Measurements from ENCODE around the gene UFL1. TPM values are rescaled to one million over a fixed set of nuclear protein-coding genes. Genes with fewer than 3 reads are reported as not detected.

Gene UFL1
- total and polyA plus RNA-seq, 2 of the 8 experiments (the other 6 are each of a cell fraction or from before 2014, with no cell fraction given): 2.2 to 10.2 TPM

DNA sequence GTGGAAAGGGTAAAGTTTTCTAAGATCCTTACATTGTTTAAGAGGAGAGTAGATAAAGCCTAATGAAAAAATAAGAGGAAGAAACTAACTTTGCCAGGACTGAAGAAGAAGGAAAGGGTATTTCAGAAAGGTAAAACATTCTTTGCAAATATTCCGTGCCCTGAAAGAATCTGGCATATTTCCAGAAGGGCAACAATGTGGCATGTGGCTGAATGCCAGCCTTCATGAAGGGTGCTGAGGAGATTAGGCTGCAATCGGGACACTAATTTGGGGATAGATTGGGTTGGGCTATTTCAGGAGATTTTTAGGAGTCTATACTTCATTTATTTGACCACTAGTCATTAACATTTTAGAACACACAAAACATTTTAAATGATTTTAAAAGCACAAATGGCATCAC, 16.2 kb upstream of the UFL1 start:
- CTCF ChIA-PET (ENCODE audit: partially characterized antibody): interaction anchor here (0.6 kb wide), 1 partner anchor 158 kb away, joined by 3 read pairs; no protein-coding TSS in a partner anchor
- H3K4me1 ChIP-seq (replicated peaks in 1 of 4; ENCODE audit: control insufficient read depth in 3 of 4, insufficient read depth in 4 of 4, low read length in 3 of 4): no peaks in the 10 kb centered on the region
- H3K14ac ChIP-seq (ENCODE audit: insufficient read length): no peak overlapping the region
- H3K27me3 ChIP-seq (replicated peaks in 1 of 4; ENCODE audit: control insufficient read depth in 3 of 4, extremely low read depth in 1 of 4, insufficient read depth in 3 of 4, low read length in 3 of 4): no peaks in the 10 kb centered on the region
- DNase-seq (ENCODE audit: low read depth in 1 of 2, low spot score in 2 of 2) (no peak), FAIRE-seq (no peak)
- H2AFZ ChIP-seq (ENCODE audit: low read length): no peak overlapping the region
- no peak overlapping the region for H2BK15ac ChIP-seq (ENCODE audit: low read length)
- no peak overlapping the region for H4K91ac ChIP-seq (replicated peaks; ENCODE audit: insufficient read length, low read length)
- H3K4me3 ChIP-seq (ENCODE audit: extremely low read depth in 1 of 4, insufficient read depth in 2 of 4, low read depth in 3 of 4, low read length in 4 of 4): no peak overlapping the region
- POLR2A ChIA-PET (ENCODE audit: partially characterized antibody): no interaction called here
- H4K20me1 ChIP-seq (replicated peaks in 1 of 2; ENCODE audit: control insufficient read depth in 1 of 2, insufficient read depth in 2 of 2, low read length in 2 of 2): no peaks in the 10 kb centered on the region
- H3K79me2 ChIP-seq (ENCODE audit: control insufficient read depth in 1 of 2, insufficient read depth in 2 of 2, low read length in 2 of 2): no peaks in the 10 kb centered on the region
- no peak overlapping the region for H4K8ac ChIP-seq (ENCODE audit: extremely low read depth, insufficient read depth, low read length)
- WGBS, 2 experiments (ENCODE audit: extremely low coverage in 1 of 2, insufficient coverage in 1 of 2, insufficient read length in 1 of 2, insufficient replicate concordance in 2 of 2, low coverage in 1 of 2, low lambda C conversion rate in 2 of 2, missing lambda C conversion rate in 1 of 2): 87% methylated on average over 2 of the region's 2 CpGs; no CpG with 5 or more reads in 1 of the 2 experiments
- no peak overlapping the region for H3K4ac ChIP-seq (replicated peaks; ENCODE audit: insufficient read length, low read depth, low read length)
- no peaks in the 10 kb centered on the region; the same call in 1 of the 2 replicates for H3K23me2 ChIP-seq (ENCODE audit: low read depth, low read length)
- no peak overlapping the region for H3K4me2 ChIP-seq (ENCODE audit: insufficient read depth in 1 of 2, low read depth in 2 of 2, low read length in 2 of 2)
- TF ChIP-seq YY1 (IDR thresholded peaks at IDR 0.05; ENCODE audit: low read depth, low read length) (no peak), BCL11A (IDR thresholded peaks at IDR 0.05; ENCODE audit: low read depth in 2 of 2, low read length in 2 of 2) (no peak), GTF2F1 (IDR thresholded peaks at IDR 0.05; ENCODE audit: borderline replicate concordance, low read depth, low read length) (no peak), NRF1 (IDR thresholded peaks at IDR 0.05; ENCODE audit: low read depth, low read length) (no peak)
- TF ChIP-seq, protein P1, sequence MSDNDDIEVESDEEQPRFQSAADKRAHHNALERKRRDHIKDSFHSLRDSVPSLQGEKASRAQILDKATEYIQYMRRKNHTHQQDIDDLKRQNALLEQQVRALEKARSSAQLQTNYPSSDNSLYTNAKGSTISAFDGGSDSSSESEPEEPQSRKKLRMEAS (IDR thresholded peaks at IDR 0.05): no peak
- no peak overlapping the region for H2BK20ac ChIP-seq (ENCODE audit: low read length)
- no peaks in the 10 kb centered on the region; a peak in 1 of 8 replicates for H3K36me3 ChIP-seq (ENCODE audit: control insufficient read depth in 2 of 4, insufficient read depth in 4 of 4, low read length in 3 of 4)
- H2BK5ac ChIP-seq (ENCODE audit: low read depth, low read length): no peak overlapping the region
- peaks cover 1 to 4% of the 10 kb centered on the region in 2 experiments; a peak in 2 of 4 replicates for H3K9me3 ChIP-seq (ENCODE audit: insufficient read depth in 2 of 2, low read depth in 1 of 2, low read length in 1 of 2)
- no peak overlapping the region for H3K18ac ChIP-seq (ENCODE audit: extremely low read depth, low read length)
- no peak overlapping the region for H2BK12ac ChIP-seq (ENCODE audit: low read depth, low read length)
- no peak overlapping the region for H3K27ac ChIP-seq (ENCODE audit: low read depth, low read length)
- no peaks in the 10 kb centered on the region for H3K79me1 ChIP-seq (ENCODE audit: low read depth, low read length)
- no peak overlapping the region for H3K9ac ChIP-seq (replicated peaks in 1 of 4; ENCODE audit: extremely low read depth in 1 of 4, low read depth in 3 of 4, low read length in 3 of 4)
- H3K23ac ChIP-seq (ENCODE audit: insufficient read length): no peak overlapping the region
- H4K5ac ChIP-seq (ENCODE audit: insufficient read length, low read depth, low read length): no peak overlapping the region
- H2BK120ac ChIP-seq (replicated peaks; ENCODE audit: low read depth, low read length): no peak overlapping the region
- no peak overlapping the region for H2AK5ac ChIP-seq (ENCODE audit: low read depth, low read length)
- no peak overlapping the region for H3K56ac ChIP-seq (replicated peaks; ENCODE audit: insufficient read length, low read depth, low read length)

Data from H1 (cell line).